Skin epidermis (tissue), 12 donors: ENCODE data around the gene FAM72D.
A peak's percentile ranks its signal among the peaks of the same experiment; 100 is the strongest.
"Not testable (repeated sequence)": the region's sequence is repeated elsewhere in the genome, so short reads cannot be mapped to it uniquely, and the experiment has no call there.

Experiments
- H3K27ac ChIP-seq, 21 experiments: fragments of 200-600 bp; sonication (generic) in 11 of 21; one replicate each; pipeline ENCODE4 v1.5.0; 2020; ENCODE audit warnings: mild to moderate bottlenecking in 3 of 21, inconsistent platforms in 2 of 21, moderate library complexity in 2 of 21
- H3K4me3 ChIP-seq, 7 experiments: fragments of 200-600 bp; sonication (generic) in 2 of 7; one replicate each; pipeline ENCODE4 v1.5.0; 2020; ENCODE audit warnings: inconsistent platforms in 2 of 7, mild to moderate bottlenecking in 2 of 7, moderate library complexity in 1 of 7

FAM72D gene

GRCh38 chr1:145140549-145140948, 44.8 kb downstream of the FAM72D start:
- not testable (repeated sequence) for H3K4me3 ChIP-seq, H3K27ac ChIP-seq

DNA sequence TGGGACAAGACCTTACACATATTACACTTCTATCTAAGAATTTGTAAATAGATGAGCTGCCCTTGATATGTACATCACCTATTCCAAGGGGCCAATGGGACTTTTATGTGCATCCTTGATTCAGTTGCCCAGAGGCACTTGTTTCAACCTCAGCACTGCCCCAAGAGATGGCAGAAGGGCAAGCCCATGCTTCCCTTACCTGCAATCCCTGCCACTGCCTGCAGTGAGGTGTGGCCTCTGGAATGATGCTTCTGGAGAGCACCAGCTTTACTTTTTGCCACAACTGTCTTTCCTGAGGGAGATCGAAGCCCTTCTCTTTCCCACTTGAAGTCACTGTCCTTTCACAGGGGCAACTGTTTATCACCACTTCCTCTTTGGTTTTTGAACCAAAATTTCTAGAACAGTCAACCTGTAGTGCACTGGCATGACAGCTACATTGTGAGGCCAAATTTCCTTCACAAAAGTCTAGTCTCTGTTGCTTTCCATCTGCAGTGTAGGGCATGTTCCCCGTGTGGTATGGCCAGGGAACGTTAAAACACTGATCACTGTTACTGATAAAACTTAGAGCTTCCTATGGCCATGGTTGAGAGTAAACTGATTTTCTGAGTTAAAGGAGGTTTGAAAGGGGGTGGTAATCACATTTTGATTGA, 48.6 kb downstream of the FAM72D start:
- H3K4me3 ChIP-seq, H3K27ac ChIP-seq: not testable (repeated sequence)

DNA sequence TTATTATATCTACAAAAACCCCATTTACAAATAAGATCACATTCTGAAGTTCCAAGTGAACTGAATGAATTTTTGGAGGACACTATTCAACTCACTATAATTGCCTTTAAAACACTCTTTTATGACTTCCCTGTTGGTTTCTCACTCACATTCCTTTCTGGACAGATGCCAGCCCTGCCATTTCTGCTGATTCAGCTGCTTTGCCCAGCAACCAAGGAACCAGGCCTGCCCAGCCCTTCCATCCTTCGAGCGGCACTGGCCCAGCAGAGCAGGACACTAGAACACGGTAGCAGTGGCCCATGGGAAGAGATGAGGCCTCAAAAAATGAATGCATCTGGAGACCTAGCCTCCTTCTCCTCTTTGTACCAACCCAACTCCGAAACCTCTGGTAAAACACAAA, 50.5 kb downstream of the FAM72D start:
- not testable (repeated sequence) for H3K4me3 ChIP-seq, H3K27ac ChIP-seq

DNA sequence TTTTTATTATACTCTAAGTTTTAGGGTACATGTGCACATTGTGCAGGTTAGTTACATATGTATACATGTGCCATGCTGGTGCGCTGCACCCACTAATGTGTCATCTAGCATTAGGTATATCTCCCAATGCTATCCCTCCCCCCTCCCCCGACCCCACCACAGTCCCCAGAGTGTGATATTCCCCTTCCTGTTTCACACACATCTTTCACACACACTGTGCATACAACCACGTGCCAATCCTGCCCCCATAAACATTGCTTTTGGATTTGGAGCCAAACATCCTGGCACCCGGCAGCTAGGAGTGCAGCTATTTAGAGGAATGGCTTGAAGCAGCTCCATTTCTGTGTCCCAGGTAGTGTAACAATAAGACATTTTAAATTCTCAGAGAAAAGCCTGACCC, 51.4 kb downstream of the FAM72D start:
- H3K4me3 ChIP-seq, H3K27ac ChIP-seq: not testable (repeated sequence)

DNA sequence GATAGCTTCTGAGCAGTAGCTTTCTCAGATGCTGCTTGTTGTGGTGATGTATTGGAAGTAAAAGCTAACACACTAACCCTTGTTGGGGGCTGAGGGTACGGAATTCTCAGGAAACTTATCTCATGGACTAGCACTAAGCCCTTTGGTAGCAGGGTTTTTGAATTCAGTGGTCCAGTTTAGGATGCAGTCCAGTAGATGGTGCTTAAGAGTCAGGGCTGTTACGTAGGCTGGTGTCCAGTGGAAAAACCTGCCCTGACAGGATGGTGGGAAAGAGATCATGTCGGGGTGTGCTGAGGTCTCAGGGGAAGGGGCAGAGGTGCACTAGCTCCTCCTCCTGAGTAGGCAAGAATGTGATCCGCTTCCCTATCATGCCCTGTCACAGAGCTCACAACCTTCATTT, 59.6 kb downstream of the FAM72D start:
- H3K4me3 ChIP-seq, H3K27ac ChIP-seq: not testable (repeated sequence)

DNA sequence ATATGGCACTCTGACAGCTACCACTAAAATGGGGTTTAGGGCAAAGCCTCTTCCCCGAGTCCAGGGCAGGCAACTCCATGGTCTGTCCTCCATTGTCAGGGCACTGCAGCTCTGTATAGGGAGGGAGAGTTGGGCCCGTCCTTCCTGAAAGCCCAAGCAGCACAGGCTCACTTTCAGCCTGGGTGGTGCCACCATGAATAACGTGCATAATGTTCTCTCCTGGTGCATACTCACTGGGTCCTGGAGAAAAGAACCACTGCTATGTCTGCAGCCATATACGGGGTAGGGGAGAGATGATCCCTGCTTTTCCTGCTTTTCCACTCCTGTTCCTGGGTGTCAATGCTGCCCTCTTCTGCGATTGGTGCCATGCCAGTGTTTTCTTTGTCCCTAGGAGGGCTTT, 60.1 kb downstream of the FAM72D start:
- not testable (repeated sequence) for H3K27ac ChIP-seq, H3K4me3 ChIP-seq

GRCh38 chr1:145156891-145157610, 61.3 kb downstream of the FAM72D start:
- not testable (repeated sequence) for H3K27ac ChIP-seq
- peak overlapping the region in 2 of 7 experiments; percentile 8 to 22 for H3K4me3 ChIP-seq

GRCh38 chr1:145157715-145158114, 61.9 kb downstream of the FAM72D start:
- H3K4me3 ChIP-seq, H3K27ac ChIP-seq: not testable (repeated sequence)

GRCh38 chr1:145161046-145161752, 65.4 kb downstream of the FAM72D start:
- H3K4me3 ChIP-seq, H3K27ac ChIP-seq: not testable (repeated sequence)
